Memory B cell (primary cell): Measurements from ENCODE around the gene ASXL2.
"Not testable (repeated sequence)": the region's sequence is repeated elsewhere in the genome, so short reads cannot be mapped to it uniquely, and the experiment has no call there.

ENCODE experiments used
- ATAC-seq: fragments of 150-1000 bp; cut with Tn5 transposase; 2 replicates; pipeline ENCODE4 v1.10.0; 2021; ENCODE audit warnings: low read depth, mild to moderate bottlenecking, moderate library complexity
- DNase-seq, 2 donors: peaks; one replicate each; pipeline ENCODE4 v3.0.0; 2022; ENCODE audit warnings: low spot score in 2 of 2
- H3K27ac Mint-ChIP-seq: one replicate; pipeline ENCODE4 v1.8.0; 2022; ENCODE audit warnings: mild to moderate bottlenecking, moderate library complexity, mixed read lengths
- H3K27me3 Mint-ChIP-seq: one replicate; pipeline ENCODE4 v1.8.0; 2022; ENCODE audit warnings: mixed read lengths
- H3K36me3 Mint-ChIP-seq: one replicate; pipeline ENCODE4 v1.8.0; 2022; ENCODE audit warnings: mild to moderate bottlenecking, mixed read lengths
- H3K4me1 Mint-ChIP-seq: one replicate; pipeline ENCODE4 v1.8.0; 2022; ENCODE audit warnings: mixed read lengths
- H3K4me3 Mint-ChIP-seq: one replicate; pipeline ENCODE4 v1.8.0; 2022; ENCODE audit warnings: mild to moderate bottlenecking, moderate library complexity, mixed read lengths
- H3K9me3 Mint-ChIP-seq: one replicate; pipeline ENCODE4 v1.8.0; 2022; ENCODE audit warnings: mixed read lengths

ASXL2 gene

DNA sequence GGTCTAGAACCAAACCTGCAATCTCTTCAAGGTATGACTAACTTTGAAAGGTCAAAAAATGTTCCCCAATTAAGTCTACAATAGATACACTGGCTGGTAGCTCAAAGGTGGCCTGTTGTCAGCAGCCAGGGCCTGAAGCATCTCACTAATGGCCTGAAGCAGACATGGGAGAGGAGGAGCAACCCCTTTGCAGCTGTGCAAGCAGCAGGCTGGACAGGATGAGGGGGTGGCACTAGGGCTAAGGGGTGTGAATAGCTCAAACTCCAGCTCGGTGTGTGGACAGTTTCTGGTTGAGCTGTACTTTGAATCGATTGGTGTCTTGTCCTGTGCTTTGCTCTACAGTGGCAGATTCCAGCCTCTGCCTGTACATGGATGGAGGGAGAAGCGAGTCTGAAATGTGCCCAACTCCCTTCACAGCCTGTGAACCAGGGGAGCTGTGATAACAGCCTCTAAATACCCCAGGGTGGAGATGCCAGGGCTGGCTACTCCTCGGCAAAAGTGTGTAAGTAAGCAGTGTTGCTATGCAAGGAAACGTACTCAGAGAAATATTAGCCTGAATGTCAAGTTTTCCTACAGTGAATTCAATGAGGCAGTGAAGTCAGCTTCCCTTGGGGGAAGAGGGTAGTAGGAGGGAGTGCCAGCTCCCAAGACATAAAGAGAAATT lies 170.2 kb downstream of the ASXL2 start:
- no peak for DNase-seq
- Mint-ChIP-seq H3K4me1 (peaks cover 16% of the 10 kb centered on the region), H3K9me3 (no peaks in the 10 kb centered on the region), H3K27ac (no peak overlapping the region), H3K27me3 (peaks cover 8% of the 10 kb centered on the region), H3K36me3 (no peaks in the 10 kb centered on the region), H3K4me3 (no peak overlapping the region)
- ATAC-seq: no peak

DNA sequence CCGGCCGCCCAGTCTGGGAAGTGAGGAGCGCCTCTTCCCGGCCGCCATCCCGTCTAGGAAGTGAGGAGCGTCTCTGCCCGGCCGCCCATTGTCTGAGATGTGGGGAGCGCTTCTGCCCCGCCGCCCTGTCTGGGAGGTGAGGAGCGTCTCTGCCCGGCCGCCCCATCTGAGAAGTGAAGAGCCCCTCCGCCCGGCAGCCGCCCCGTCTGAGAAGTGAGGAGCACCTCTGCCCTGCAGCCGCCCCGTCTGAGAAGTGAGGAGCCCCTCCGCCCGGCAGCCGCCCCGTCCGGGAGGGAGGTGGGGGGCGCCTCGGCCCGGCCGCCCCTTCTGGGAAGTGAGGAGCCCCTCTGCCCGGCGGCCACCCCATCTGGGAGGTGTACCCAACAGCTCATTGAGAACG lies 172.7 kb downstream of the ASXL2 start:
- not testable (repeated sequence) for H3K27me3 Mint-ChIP-seq, H3K27ac Mint-ChIP-seq, H3K4me1 Mint-ChIP-seq, H3K9me3 Mint-ChIP-seq, DNase-seq, H3K36me3 Mint-ChIP-seq, ATAC-seq, H3K4me3 Mint-ChIP-seq

DNA sequence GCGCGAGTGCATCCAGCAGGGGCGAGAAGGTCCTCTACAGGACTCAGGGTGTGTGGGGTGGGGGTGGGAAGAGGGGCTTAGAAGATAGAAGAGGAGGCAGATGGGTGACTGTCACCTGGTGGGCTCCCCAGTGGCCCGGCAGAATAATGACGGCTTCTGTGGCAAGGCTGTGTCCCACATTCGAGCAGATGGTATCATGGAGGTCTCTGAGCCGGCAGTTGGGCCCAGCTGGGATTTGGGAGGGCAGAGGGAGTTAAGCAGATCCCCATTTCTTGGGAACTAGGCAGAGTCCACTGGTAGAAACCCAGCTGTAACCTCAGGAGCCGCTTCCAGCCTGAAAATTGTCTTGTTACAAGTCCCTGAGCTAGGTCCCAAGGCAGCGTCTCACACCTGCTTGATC lies 176.5 kb downstream of the ASXL2 start:
- Mint-ChIP-seq H3K27ac (no peak overlapping the region), H3K36me3 (no peaks in the 10 kb centered on the region), H3K4me1 (peaks cover 3% of the 10 kb centered on the region), H3K27me3 (peaks cover under 1% of the 10 kb centered on the region), H3K9me3 (no peaks in the 10 kb centered on the region), H3K4me3 (no peak overlapping the region)
- no peak for ATAC-seq
- no peak for DNase-seq

DNA sequence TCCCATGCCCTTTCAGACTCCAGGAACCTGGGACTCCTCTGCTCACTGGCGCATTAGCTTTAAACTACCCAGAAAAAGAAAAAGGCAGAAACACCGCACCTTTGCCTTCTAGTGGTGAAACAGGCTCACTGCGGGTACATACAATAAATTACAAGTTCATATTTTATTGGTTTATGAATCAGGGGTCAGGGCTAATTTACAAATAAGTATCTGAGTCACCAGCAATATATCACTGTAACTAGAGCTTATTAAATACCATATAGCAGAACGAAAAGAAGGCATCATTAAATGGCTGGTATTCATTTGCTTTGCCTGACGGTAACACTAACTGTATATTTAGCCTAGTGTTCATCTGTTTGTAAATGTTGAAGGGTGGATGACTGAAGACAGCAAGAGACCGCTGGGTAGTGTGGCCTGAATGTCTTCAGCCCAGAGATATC lies 178.0 kb downstream of the ASXL2 start:
- Mint-ChIP-seq H3K4me3 (no peak overlapping the region), H3K27ac (no peak overlapping the region), H3K36me3 (no peaks in the 10 kb centered on the region), H3K4me1 (peaks cover 3% of the 10 kb centered on the region), H3K9me3 (no peaks in the 10 kb centered on the region), H3K27me3 (no peaks in the 10 kb centered on the region)
- ATAC-seq (peak; percentile 60), DNase-seq (peak; percentile 21 to 31)

DNA sequence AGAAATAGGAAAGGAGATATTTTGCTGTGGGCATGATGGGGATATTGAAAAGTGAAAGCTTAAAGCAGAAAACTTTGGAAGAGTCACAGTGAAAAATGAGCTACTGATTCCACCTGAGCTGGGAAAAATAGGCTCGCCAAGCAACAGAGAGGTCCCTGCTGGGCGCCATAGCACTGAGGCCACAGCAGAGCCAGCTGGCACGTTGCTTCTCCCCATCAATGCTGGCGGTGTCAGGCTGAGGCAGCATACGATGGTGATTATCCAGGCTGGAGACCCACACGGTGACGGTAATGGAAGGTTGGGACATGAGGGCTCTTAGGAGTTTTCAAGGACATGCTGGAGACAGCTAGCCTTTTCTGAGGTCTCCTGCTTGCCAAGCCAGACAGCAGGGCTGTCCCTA lies 179.1 kb downstream of the ASXL2 start:
- no peak for ATAC-seq
- Mint-ChIP-seq H3K36me3 (no peaks in the 10 kb centered on the region), H3K4me1 (peaks cover 3% of the 10 kb centered on the region), H3K9me3 (no peaks in the 10 kb centered on the region), H3K27me3 (no peaks in the 10 kb centered on the region), H3K4me3 (no peak overlapping the region), H3K27ac (no peak overlapping the region)
- no peak for DNase-seq

DNA sequence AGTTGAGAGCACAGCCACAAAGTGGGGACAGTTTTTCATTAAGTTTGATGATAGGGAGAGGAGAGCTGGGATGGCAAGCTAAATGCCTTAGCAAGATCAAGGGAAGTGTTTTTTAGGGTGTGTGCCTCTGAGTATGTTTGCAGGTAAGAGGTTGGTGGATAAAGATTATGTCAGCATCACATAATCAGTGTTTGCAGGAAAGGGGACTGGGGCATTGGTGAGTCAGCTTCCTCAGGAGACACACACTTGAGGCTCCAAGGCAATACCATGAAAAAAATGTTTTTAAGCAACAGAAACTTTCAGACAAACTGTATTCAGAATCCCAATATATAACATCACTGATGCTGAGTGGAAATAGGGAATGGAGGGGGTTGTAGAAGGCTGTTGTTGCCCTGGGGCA lies 179.5 kb downstream of the ASXL2 start:
- no peaks in the 10 kb centered on the region for H3K36me3 Mint-ChIP-seq
- no peak for DNase-seq
- no peak overlapping the region for H3K4me3 Mint-ChIP-seq
- H3K27ac Mint-ChIP-seq: no peak overlapping the region
- no peak for ATAC-seq
- peaks cover 3% of the 10 kb centered on the region for H3K4me1 Mint-ChIP-seq
- H3K27me3 Mint-ChIP-seq: no peaks in the 10 kb centered on the region
- no peaks in the 10 kb centered on the region for H3K9me3 Mint-ChIP-seq

DNA sequence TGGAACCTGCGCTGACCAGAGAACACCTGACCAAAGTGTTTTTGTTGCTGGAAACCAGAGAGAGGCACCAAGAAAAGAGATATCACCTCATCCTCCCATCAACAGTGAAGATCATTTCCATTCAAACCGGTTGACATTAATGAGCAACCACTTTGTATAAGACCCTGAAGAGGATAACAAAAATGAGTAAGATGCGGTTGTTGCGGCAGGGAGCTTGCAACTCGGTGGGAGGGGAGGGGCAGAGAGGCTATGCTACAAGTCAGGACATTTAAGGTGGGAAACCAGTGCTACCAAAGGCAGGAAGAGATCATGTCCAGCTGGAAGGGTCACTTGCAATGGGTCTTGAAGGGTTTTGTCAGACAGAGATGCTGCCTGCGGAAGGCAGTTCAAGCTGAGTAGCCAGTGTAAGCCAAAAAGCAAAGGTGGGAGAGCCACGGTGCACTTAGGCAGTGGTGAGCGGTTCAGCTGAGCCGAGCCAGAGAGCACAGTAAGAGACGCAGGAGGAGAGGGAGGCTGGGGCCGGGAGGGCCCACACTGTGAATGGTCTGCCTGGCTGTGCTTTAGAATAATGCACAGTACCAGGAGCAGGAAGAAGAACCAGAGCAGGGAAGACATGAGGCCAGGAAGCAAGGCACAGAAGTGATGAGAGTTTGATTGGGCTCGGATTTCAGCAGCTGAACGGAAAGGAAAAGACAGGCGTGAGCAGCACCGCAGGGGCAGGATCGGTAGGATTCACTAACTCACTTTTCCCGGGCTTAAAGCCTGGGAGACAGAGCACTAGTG lies 180.5 kb downstream of the ASXL2 start:
- Mint-ChIP-seq H3K36me3 (no peaks in the 10 kb centered on the region), H3K4me1 (peaks cover 3% of the 10 kb centered on the region), H3K27me3 (no peaks in the 10 kb centered on the region), H3K27ac (no peak overlapping the region), H3K9me3 (no peaks in the 10 kb centered on the region), H3K4me3 (no peak overlapping the region)
- no peak for DNase-seq
- ATAC-seq: no peak

DNA sequence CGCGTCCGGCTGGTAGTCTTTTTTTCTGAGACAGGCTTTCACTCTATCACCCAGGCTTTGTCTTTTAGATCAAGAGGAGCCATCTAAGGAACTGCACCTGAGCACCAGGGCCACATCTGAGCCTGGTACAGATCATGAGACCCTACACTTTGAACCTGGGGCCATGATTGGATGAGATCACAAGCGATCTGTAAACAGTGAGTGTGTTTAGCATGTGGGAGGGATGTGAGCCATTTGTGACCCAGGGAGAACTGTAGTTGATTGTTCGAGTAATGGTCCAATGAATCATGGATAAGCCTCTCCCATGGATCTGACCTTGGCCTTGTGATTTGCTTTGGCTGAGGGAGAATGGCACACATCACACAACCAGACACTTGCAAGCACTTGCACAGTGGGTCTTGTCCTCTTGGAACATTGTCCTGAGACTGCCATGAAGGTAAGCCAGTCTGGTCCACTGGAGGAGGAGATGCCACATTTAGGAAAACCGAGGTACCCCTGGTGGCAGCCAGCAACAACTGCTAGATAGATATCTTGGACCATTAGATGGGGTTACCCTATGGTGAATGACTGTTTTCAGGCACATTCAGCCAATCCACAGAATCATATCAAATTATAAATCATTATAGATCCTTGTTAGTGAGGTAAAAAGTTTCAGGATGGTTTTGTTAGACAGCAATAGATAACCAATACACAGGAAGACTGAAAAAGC lies 185.4 kb downstream of the ASXL2 start:
- Mint-ChIP-seq H3K9me3 (no peaks in the 10 kb centered on the region), H3K27ac (no peak overlapping the region), H3K4me1 (no peaks in the 10 kb centered on the region), H3K27me3 (peaks cover 2% of the 10 kb centered on the region), H3K4me3 (no peak overlapping the region), H3K36me3 (no peaks in the 10 kb centered on the region)
- DNase-seq: no peak
- no peak for ATAC-seq

DNA sequence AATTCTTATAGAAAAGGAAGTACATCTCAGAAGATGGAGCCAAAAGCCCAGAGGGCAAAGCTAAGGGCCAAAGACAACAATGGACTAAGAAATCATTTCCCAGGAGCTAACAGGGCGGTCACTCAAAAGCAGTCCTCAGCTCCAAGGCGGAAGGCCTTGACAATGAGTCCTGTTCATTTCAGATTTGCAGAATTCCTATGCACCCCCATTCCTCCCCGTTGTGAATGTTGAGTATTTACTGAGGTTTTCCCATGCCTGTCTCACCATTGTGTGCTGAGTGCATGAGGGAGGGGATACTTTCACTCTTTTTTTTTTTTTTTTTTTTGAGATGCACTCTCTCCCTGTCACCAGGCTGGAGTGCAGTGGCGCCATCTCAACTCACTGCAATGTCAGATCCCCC lies 186.1 kb downstream of the ASXL2 start:
- Mint-ChIP-seq H3K9me3 (no peaks in the 10 kb centered on the region), H3K4me3 (no peak overlapping the region), H3K36me3 (no peaks in the 10 kb centered on the region), H3K27ac (no peak overlapping the region), H3K4me1 (no peaks in the 10 kb centered on the region), H3K27me3 (peaks cover 2% of the 10 kb centered on the region)
- ATAC-seq: no peak
- no peak for DNase-seq

DNA sequence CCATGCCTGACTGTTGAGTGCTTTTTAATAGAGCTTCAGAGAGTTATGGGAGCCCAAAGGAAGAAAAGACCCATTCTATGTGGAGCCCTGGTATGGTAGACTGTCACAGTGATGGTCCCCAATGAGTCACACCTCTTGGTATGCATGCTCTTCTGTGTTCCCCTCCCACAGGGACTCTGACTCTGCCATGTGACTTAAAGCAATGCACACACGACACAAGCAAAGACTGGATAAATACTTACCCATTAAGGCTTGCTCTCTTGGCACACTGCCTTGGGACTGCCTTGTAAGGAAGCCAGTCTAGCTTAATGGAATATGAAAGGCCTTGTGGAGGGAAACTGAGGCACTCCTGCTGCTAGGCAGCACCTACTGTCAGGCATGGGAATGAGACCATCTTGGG lies 188.2 kb downstream of the ASXL2 start:
- no peak for DNase-seq
- Mint-ChIP-seq H3K4me1 (no peaks in the 10 kb centered on the region), H3K36me3 (no peaks in the 10 kb centered on the region), H3K9me3 (no peaks in the 10 kb centered on the region), H3K4me3 (no peak overlapping the region), H3K27ac (no peak overlapping the region), H3K27me3 (peaks cover 2% of the 10 kb centered on the region)
- no peak for ATAC-seq

DNA sequence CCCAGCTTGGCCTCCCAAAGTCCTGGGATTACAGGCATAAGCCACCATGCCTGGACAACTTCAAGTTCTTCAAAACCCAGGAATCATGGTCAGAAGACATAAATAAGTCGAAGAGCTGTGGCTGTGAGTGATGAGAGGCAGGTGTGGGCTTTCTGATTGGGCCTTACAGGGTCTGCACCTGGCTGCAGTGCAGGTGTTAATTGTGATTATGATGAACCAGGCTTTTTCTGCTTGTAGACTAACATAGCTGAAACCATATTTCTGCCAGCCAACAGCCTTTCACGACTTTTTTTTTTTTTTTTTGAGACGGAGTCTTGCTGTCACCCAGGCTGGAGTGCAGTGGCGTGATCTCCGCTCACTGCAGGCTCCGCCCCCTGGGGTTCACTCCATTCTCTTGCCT lies 190.1 kb downstream of the ASXL2 start:
- DNase-seq (no peak), ATAC-seq (no peak)
- Mint-ChIP-seq H3K9me3 (no peaks in the 10 kb centered on the region), H3K27ac (no peak overlapping the region), H3K4me3 (no peak overlapping the region), H3K4me1 (peaks cover 3% of the 10 kb centered on the region), H3K27me3 (peaks cover 2% of the 10 kb centered on the region), H3K36me3 (no peaks in the 10 kb centered on the region)

DNA sequence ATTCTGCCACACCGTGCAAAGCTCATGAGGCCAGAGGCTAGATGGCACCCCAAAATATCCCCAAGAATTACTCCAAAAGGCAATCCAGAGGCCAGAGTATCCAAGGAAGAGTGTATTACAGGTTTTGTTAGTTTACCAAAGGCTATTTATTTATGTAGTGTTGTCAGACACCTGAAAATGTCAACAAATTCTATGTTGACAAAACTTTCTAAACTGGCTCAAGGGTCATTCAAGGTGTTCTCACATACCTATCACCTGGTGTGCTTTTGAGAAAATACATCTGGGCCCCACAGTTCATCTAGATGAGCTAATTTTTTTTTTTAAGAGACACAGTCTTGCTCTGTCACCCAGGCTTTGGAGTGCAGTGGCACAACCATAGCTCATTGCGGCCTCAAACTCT lies 192.5 kb downstream of the ASXL2 start:
- no peaks in the 10 kb centered on the region for H3K9me3 Mint-ChIP-seq
- no peak overlapping the region for H3K4me3 Mint-ChIP-seq

DNA sequence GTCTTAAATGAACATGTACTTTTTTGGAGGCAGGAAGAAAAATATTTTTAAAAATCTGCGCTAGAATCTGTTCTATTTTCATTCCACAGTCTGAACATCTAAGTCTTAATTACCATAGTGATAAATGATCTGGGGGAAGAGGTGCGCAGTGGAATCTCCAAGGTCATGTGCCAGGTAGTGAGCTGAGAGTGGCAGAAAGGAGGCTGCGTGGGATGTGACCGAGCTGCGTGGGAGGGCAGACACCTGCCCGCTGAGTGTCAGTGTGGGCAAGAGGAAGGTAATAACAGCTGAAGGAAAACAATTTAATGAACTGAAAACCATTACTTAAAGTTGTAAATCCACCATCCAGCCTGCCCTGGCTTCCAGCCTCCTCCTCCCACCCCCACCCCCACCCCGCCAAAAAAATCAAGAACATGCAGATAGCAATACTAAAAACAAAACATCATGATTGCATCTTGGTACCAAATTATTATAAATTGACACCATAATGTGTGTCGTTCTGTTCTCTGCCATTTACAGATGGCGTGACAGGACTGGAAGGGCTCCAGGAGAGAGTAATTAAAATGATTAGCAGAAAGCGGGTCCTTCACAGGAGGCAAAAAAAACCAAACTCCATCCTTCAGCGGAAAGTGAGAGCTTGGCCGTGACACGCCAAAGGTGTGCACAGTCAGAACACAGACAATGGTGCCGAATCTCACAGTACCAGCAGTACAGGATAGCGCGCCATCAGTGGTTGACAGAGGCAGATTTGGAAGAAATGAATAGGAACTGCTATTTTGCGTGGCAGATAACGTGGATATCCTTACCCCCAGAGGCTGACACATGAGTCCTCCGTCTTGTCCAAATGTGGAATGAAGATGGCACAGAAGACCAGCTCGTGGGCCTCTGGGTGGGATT lies 193.5 kb downstream of the ASXL2 start:
- Mint-ChIP-seq H3K27me3 (peaks cover 2% of the 10 kb centered on the region), H3K4me3 (no peak overlapping the region), H3K9me3 (no peaks in the 10 kb centered on the region), H3K36me3 (no peaks in the 10 kb centered on the region), H3K4me1 (peaks cover 3% of the 10 kb centered on the region), H3K27ac (no peak overlapping the region)
- DNase-seq (no peak), ATAC-seq (peak; percentile 58)

More for the DNA sequence above, 192.5 kb downstream of the ASXL2 start:
- no peak overlapping the region for H3K27ac Mint-ChIP-seq
- no peaks in the 10 kb centered on the region for H3K36me3 Mint-ChIP-seq
- DNase-seq (no peak), ATAC-seq (no peak)
- peaks cover 3% of the 10 kb centered on the region for H3K4me1 Mint-ChIP-seq
- H3K27me3 Mint-ChIP-seq: peaks cover 2% of the 10 kb centered on the region
